AG10803 (cell line): ENCODE measurements around the gene AJUBA.

Experiments
- DNase-seq: peaks from one replicate; pipeline ENCODE4 v3.0.0; 2010; ENCODE audit warnings: low read depth
- H3K4me3 ChIP-seq: 2 replicates; pipeline ENCODE4 v1.5.1; 2011; ENCODE audit warnings: mild to moderate bottlenecking, low read length, control low read depth
- CTCF ChIP-seq: conservative IDR thresholded peaks from 2 replicates; pipeline ENCODE4 v1.5.1; 2011; ENCODE audit warnings: mild to moderate bottlenecking, low read length, control low read depth, inconsistent platforms

AJUBA gene

DNA sequence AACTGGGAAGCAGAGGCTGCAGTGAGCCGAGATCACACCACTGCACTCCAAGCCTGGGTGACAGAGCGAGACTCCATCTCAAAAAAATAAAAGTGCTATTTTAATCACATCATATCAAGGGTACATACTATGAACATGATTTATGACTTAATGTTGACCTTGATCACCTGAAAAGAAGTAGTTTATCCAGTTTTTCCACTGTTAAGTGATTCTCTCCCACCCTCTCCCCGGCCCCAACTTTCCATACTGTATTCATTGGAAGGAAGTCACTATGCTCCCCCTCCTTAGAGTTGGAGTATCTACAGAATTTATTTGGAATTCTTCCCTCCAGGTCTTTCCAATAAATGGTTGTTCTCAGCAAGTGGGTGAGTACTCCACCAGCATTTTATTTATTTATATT, 50.2 kb downstream of the AJUBA start:
- no peak for DNase-seq
- H3K4me3 ChIP-seq: no peak overlapping the region
- TF ChIP-seq CTCF: no peak

DNA sequence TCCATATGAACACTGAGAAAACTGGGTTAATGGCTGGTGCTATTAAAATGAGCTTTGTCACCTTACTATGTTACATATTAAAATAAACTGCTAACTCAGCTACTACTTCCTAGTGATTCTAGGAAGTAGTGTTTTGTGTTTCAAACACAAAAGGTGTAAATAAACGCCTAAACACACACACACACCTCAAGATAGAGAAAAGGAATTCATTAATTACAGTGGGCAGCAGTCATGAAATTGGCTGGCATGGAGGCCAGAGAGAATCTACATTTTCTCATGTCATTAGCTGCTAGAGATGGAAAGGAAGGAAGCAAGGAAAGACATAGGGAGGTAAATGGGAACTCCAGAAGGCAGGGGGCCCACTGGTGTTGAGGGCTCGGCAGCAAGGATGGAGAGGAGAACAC, 52.4 kb downstream of the AJUBA start:
- DNase-seq: no peak
- peak overlapping the region; percentile 61 for H3K4me3 ChIP-seq
- no peak for TF ChIP-seq CTCF

DNA sequence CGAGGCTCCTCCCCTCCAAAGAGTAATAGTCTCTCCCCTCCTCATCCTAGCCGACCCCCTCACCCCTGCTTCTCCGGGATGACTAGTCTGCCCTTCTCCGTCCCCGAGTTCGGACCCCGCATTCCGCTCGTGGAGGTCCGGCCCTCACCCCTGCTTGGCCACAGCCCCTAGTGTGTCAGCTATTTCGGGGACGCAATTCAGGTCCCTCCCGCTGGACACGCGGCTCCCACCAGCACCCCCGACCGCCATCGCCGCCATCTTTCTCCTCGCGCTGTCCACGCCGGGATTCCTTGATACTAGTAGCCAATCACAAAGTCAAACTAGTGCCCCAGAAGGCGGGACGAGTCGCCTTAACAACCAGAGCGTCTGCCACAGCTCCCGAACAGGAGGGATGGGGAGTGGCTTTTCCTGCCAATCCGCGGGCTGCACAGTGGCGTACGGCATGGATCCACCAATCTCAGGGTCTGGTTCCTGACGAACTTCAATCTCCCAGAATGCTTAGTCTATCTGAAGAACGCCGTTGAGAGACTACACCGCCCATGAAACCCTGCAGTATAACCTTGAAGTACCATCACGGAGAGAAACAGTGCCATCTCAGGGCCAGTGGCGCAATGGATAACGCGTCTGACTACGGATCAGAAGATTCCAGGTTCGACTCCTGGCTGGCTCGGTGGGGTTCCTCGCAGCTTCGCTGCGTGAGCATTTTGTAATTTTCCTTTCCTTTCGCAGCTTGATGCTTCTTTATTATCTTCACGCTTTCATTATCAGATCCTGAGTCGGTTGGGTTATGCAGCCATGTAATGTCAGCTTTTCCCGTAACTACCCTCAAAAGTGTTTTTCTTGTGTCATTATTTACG, 53.0 kb downstream of the AJUBA start, which contains the start of gene PRMT5:
TSS of gene PRMT5 (minus strand) at position 273 of the 857 bp plus-strand sequence. CDS start at position 258, 15 bp downstream.
- peak; percentile 100 for DNase-seq
- TF ChIP-seq CTCF: no peak
- H3K4me3 ChIP-seq: peak within 1 kb of the TSS; percentile 99

GRCh38 chr14:22928237-22929103, 53.9 kb downstream of the AJUBA start:
- H3K4me3 ChIP-seq: peak overlapping the region; percentile 99
- no peak for DNase-seq
- TF ChIP-seq CTCF: no peak

- H3K4me3 ChIP-seq: no peak overlapping the region
- peak; percentile 6 for DNase-seq
- TF ChIP-seq CTCF: no peak
Observed at GRCh38 chr14:22926316-22926715, 56.0 kb downstream of the AJUBA start.

- H3K4me3 ChIP-seq: no peak overlapping the region
- no peak for TF ChIP-seq CTCF
- DNase-seq: no peak
Observed at GRCh38 chr14:22925513-22925912, 56.8 kb downstream of the AJUBA start.
